HG03354 (cell line): ENCODE measurements around the gene BANF1.

Experiments used
- ATAC-seq: cut with Tn5 transposase; IDR thresholded peaks from one replicate; pipeline ENCODE4 v1.9.1; 2021; ENCODE audit warnings: mild to moderate bottlenecking; ENCODE audit not compliant: unreplicated experiment, poor library complexity, severe bottlenecking

BANF1 gene

GRCh38 chr11:66001942-66002647, at the start of gene BANF1, which contains the start of gene EIF1AD:
BANF1 (plus strand) TSS chr11:66002503; CDS start chr11:66003251, 748 bp downstream.
EIF1AD (minus strand) TSS chr11:66002157; CDS start chr11:66000389, 1,768 bp downstream.
- peak; percentile 77 for ATAC-seq

GRCh38 chr11:65953471-65953870, 48.8 kb upstream of the BANF1 start:
- ATAC-seq, result no peak

- ATAC-seq, result no peak
These were observed 47.5 kb upstream of the BANF1 start for GRCh38 chr11:65954771-65955170.

- no peak for ATAC-seq
These were observed 44.0 kb upstream of the BANF1 start for GRCh38 chr11:65958291-65958690.

GRCh38 chr11:65958774-65959420, 43.4 kb upstream of the BANF1 start:
- no peak for ATAC-seq

GRCh38 chr11:65960824-65961266, 41.5 kb upstream of the BANF1 start:
- ATAC-seq, result no peak

GRCh38 chr11:65961267-65962140, 40.8 kb upstream of the BANF1 start, which contains the start of gene SART1:
SART1 (plus strand) TSS chr11:65961734; CDS start chr11:65961781, 47 bp downstream.
- peak; percentile 84 for ATAC-seq

GRCh38 chr11:65962141-65962564, 40.1 kb upstream of the BANF1 start:
- ATAC-seq, result no peak

- ATAC-seq, result no peak
These were observed 37.4 kb upstream of the BANF1 start for GRCh38 chr11:65964906-65965305.

GRCh38 chr11:65965986-65966762, 36.1 kb upstream of the BANF1 start:
- ATAC-seq, result no peak

GRCh38 chr11:65967329-65967934, 34.9 kb upstream of the BANF1 start:
- no peak for ATAC-seq

GRCh38 chr11:65968600-65969482, 33.5 kb upstream of the BANF1 start:
- ATAC-seq, result no peak

GRCh38 chr11:65972116-65972515, 30.2 kb upstream of the BANF1 start:
- no peak for ATAC-seq

GRCh38 chr11:65973439-65974110, 28.7 kb upstream of the BANF1 start:
- no peak for ATAC-seq

GRCh38 chr11:65975771-65976170, 26.5 kb upstream of the BANF1 start:
- no peak for ATAC-seq

GRCh38 chr11:65976216-65977176, 25.8 kb upstream of the BANF1 start:
- ATAC-seq, result no peak
